ENCODE results near the gene KDF1. TPM values are rescaled to one million over a fixed set of nuclear protein-coding genes. Genes with fewer than 3 reads are reported as not detected.

Gene KDF1
- total RNA-seq, 1 experiment from 2014 or later: not detected

DNA sequence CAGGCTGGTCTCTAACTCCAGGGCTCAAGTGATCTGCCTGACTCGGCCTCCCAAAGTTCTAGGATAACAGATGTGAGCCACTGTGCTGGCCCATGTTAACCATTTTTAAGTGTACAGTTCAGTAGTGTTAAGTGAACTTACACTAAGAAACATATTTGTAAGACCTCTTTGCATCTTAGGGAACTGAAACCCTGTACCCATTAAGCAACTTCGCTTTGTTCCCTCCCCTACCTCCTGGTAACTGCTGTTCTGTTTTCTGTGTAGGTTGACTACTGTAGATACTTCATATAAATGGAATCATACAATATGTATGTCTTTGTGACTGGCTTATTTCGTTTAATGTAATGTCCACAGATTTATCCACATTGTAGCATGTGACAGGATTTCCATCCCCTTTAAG is 27.7 kb downstream of the KDF1 start:
- no peak for DNase-seq (ENCODE audit: low spot score)
- in situ Hi-C loops (cut with HindIII; ENCODE audit: low sequenced_read_pairs): no loop called here

DNA sequence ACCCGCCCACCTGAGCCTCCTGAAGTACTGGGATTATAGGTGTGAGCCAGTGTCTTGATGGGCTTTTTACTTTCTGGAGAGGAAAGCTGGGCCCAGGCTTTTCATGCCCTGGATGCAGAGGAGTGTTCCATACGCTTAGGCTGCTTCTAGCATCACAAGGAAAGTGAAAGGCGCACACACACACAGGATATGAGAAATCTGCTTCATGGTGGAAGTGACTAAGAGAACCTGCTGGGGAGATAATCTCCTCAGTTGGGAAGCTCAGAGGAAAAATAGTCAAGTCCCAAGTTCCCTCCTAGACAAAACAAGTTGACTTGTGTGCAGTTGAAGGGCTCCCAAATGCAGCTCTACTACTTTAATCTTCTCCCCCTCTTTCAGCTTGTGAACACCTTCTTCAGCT is 36.6 kb downstream of the KDF1 start:
- in situ Hi-C loops (cut with HindIII; ENCODE audit: low sequenced_read_pairs): no loop called here
- no peak for DNase-seq (ENCODE audit: low spot score)

DNA sequence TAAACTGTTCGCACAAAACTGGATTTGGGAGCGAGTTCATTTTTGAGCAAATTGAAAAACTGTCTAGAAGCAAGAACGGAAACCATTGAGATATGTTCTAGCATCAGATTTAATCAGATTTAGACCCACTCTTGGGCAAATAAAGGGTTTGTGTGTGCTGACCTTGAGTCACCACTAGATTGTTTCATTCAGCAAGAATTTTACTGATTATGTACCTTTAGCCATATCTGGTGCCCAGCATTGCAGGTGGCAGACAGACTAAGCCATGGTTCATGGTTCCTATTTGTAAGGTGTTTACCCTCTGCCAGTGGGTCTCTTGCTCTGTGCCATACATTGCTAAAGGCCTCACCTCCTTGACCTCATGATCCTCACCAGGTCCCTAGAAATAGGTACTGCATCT is 37.4 kb downstream of the KDF1 start:
- in situ Hi-C loops (cut with HindIII; ENCODE audit: low sequenced_read_pairs): no loop called here
- DNase-seq (ENCODE audit: low spot score): no peak

DNA sequence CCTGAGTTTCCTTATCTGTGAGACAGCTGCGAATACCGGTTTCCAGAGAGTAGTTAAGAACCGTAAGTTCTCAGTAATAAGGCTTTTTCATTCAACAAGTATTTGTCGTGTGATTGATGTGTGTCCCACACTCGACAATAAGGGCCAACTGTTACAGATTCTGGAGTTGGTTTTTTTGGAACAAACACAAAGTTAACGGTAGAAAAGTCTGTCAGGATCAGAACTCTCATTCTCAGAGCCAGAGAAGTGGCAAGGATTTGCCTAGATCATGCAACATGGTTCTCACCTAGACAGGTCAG is 37.9 kb downstream of the KDF1 start:
- in situ Hi-C loops (cut with HindIII; ENCODE audit: low sequenced_read_pairs): no loop called here
- DNase-seq (ENCODE audit: low spot score): no peak

DNA sequence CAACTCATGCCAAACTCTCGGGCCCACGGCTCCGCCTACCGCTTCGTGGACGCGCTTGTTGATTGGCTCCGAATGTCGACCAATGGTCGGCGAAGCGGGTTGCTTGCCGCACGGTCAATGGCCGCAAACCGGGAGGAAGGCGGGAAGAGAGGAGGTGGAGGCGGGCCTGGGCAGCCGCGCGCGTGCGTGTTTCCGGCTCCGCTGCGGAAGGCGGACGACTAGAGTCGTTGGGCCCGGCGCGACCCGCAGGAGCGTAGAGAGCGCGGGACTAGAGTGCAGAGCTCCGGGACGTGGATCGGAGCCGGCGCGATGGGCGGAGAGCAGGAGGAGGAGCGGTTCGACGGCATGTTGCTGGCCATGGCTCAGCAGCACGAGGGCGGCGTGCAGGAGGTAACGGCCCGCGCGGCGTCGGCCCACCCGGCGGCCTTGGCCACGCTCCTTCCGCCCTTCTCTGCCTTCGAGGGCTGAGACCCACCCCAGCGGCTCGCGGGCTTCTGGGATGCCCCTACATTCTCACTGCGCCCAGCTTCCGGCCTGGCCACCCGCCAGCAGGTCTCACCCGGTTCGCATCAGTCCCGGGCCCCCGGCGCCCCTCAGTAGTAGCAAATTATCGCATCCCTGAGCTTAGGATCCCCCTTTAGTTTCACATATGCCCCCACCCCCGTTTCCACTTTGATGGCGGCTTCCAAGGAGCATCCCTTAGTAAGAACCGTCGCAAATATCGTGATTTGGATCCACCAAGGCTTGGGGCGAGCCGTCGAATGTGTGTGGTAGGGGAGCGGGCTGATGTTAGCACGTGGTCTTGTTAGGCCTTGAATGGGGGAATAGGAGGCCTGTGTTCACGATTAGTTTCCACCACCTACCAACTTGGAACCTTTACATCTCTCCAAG is 38.5 kb downstream of the KDF1 start, which contains the start of gene NUDC:
TSS of gene NUDC (plus strand) at position 204 of the 891 bp plus-strand sequence. CDS start at position 310, 106 bp downstream.
- in situ Hi-C loops (cut with HindIII; ENCODE audit: low sequenced_read_pairs): no loop called here
- peak; percentile 99 for DNase-seq (ENCODE audit: low spot score)

DNA sequence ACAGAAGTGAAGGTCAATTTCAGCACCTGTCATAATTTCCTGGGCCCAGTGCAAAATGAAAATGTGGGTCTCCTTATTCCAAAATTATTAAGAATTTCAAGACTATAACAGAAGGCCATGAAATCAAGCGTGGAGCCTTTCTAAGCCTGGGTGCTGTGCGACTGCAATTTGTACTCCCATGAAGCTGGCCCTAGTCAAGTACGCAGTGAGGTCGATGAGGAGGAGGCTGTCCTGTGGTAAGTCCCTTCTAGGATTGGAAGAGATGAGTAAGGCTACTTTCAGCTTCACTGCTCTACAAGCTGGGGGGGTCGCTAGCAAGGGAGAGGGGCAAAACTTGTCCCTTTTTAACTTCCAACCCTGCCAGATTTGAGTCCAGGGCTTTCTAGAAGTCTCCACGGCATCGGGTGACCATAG is 39.1 kb downstream of the KDF1 start:
- in situ Hi-C loops (cut with HindIII; ENCODE audit: low sequenced_read_pairs): no loop called here
- DNase-seq (ENCODE audit: low spot score): no peak

DNA sequence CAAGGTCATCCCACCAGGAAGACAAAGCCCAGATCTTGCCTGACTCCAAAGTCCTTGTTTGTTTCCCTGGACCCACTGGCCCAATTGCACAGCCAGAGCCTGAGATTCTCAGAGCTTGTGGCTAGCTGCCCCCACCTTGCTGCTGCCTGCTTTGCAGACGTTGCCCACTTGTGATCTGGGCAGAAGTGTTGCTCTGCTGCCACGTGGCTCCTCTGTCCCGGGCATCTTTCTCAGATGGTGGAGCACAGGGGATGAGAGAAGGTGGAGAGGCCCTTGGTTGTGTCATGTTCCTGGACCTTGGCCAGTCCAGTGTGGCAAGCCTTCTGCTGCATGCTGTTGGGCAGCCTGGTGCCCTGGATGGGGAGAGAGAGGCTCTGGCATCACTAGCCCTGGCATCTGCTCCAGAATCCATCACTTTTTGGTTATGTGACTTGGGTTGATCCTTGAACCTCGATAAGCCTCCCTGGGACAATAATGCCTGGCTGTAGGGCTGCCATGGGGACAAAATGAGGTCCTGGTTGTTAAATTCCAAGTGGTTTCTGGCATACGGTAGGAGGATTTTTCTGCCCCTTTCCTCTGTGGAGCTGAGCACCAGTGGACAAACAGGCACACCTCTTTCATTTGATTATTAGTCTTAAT is 44.9 kb downstream of the KDF1 start:
- DNase-seq (ENCODE audit: low spot score): peak; percentile 74
- in situ Hi-C loops (cut with HindIII; ENCODE audit: low sequenced_read_pairs): no loop called here

DNA sequence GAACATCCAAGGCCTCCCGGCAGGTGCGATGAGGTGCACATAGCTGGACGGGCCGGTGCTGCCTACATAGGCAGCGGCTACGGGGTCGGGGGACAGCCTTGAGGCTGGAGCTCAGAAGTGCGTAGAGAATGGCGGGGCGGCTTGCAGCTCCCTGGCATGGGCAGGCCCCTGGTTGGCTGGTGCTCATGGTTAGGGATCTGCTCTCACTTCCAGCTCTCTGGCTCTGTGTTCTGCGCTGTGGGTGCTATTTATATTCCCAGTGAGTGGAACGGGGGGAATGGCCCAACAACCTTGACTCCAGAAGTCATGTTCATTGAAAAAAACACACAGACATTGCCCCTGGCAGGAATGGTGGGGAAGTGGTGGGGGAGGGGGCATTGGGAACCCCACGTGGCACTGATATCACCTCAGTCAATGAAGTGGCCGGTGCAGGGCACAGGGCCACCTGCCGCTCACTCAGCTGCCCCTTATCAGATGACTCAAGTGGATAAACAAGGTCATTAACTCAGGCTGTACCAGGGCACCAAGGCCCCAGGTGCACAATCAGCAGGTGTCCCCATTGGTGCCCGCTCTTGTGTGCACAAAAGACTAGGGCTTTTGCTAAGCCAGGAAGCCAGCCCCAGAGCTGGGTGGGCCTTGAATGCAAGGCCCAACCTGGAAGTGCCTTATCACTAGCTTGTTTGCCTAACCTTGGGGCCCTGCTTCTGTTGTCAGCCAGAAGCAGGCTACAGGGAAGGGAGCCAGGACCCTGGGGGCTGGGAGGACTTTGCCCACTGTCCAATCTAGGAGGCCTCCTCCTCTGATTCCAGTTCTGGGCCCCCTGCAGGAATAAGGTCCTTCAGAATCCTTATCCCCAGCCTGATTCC is 46.3 kb downstream of the KDF1 start, which contains the start of gene NR0B2:
TSS of gene NR0B2 (minus strand) at position 222 of the 866 bp plus-strand sequence. CDS start at position 187, 35 bp downstream.
- in situ Hi-C loops (cut with HindIII; ENCODE audit: low sequenced_read_pairs): no loop called here
- DNase-seq (ENCODE audit: low spot score): peak; percentile 64

DNA sequence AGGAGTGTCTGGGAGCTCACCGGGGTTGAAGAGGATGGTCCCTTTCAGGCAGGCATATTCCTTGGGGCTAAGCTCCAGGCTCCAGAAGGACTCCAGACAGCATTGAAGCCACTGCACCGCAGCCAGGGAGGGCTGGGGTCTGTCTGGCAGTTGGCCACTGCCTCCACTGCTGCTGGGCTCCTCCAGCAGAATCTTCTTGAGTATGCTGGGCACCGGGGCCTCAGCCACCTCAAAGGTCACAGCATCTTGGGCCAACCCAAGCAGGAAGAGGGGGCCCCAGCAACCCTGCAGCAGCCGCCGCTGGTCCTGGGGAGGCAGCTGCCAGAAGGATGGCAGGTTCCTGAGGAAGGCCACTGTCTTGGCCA is 46.9 kb downstream of the KDF1 start:
- in situ Hi-C loops (cut with HindIII; ENCODE audit: low sequenced_read_pairs): no loop called here
- no peak for DNase-seq (ENCODE audit: low spot score)

DNA sequence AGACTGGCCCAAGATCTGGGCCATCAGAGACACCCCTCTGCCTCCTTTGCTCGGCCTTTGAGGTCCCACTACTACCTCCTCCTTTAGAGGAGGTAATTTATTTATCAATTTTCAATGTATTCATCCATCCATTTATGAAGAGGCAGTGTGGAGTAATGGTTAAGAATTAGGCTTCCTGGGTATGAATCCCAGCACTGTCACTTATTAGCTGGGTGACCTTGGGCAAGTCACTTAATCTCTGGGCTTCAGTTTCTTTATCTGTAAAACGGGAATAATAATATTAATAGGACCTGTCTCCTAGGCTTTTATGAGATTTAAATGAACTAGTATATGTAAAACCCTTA is 48.1 kb downstream of the KDF1 start:
- in situ Hi-C loops (cut with HindIII; ENCODE audit: low sequenced_read_pairs): no loop called here
- no peak for DNase-seq (ENCODE audit: low spot score)

DNA sequence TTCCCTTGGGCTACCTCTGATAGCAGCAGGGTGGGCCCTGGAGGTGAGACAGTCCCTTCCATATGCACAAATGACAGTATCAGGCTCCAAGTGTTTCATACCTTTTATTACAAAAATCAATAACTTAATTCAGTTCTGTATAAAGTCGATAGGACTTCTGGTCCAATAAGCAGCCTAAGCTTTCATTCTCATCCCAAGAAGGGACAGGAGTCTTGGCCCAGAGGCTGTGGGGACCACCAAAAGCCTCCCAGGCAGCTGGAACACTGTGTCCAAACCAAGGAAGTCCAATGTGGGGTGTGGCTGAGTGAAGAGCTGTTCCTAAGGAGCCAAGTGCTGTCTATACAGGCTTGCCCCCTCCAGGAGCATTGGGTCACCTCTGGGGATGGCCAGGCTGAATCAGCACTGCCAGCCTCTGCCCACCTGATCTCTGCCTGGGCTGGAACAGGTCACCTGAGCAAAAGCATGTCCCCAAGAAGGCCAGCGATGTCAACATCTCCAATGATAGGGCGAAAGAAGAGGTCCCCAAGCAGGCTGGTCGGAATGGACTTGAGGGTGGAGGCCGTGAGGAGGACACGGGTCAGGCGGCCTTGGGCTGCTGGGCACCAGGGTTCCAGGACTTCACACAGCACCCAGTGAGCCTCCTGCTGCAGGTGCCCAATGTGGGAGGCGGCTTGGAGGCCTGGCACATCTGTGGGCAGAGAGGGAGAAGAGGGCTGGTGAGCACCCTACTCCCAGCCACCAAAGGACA is 48.7 kb downstream of the KDF1 start:
- in situ Hi-C loops (cut with HindIII; ENCODE audit: low sequenced_read_pairs): no loop called here
- DNase-seq (ENCODE audit: low spot score): no peak

DNA sequence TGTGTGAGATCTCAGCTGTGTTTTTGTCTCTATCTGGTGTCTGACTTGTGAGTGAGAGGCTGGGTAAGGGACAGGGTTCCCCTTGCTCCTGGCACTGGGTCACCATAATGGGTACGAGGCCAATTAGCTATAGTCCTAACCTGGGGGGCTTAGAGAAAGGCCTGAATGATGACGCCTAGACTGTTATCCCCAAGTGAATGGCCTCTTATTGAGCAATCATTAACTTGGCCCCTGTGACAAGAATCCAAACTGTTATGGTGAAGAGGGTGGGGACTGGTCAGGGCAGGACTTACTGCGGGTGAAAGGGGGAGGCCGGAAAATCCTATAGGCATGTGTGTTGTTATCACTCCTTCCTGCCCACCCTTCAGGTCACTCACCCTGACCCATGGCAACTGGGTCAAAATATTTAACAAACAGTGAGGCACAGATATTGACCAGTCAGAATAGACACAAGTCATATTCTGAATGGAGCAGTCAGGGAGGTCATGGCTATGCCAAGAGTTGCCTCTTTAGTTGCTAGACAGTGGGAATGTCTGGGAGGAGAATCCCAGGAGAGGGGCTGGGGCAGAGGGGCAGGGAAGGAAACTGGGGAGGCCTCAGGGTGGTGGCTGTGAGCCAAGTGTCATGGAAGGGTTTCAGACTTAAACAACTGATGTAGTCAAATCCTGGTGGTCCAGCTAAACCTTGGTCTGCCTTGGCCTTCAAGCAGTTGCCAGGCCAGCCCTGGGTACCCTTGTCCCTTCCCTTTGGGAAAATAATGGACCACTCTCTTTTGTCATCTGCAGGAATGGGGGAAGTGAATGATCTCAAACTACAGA is 49.7 kb downstream of the KDF1 start:
- no peak for DNase-seq (ENCODE audit: low spot score)
- in situ Hi-C loops (cut with HindIII; ENCODE audit: low sequenced_read_pairs): no loop called here

DNA sequence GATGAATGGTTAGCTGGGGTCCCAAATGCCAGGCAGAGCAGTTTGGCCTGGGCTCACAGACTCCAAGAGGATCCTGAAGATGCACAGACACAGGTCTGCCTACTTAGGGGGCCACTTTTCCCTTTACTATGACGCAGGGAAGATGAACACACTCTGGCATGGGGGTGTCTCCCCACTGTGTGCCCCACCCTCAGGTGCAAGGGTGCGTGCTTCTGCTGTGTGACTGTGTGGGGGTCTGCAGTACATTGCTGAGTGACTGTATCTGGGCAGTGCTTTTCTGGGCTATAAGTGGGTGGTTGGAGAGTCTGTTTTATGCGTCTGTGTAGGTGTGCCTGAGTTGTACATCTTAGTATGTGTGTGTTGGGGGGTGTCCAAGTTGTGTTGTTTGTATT is 50.3 kb downstream of the KDF1 start:
- no peak for DNase-seq (ENCODE audit: low spot score)
- in situ Hi-C loops (cut with HindIII; ENCODE audit: low sequenced_read_pairs): no loop called here

DNA sequence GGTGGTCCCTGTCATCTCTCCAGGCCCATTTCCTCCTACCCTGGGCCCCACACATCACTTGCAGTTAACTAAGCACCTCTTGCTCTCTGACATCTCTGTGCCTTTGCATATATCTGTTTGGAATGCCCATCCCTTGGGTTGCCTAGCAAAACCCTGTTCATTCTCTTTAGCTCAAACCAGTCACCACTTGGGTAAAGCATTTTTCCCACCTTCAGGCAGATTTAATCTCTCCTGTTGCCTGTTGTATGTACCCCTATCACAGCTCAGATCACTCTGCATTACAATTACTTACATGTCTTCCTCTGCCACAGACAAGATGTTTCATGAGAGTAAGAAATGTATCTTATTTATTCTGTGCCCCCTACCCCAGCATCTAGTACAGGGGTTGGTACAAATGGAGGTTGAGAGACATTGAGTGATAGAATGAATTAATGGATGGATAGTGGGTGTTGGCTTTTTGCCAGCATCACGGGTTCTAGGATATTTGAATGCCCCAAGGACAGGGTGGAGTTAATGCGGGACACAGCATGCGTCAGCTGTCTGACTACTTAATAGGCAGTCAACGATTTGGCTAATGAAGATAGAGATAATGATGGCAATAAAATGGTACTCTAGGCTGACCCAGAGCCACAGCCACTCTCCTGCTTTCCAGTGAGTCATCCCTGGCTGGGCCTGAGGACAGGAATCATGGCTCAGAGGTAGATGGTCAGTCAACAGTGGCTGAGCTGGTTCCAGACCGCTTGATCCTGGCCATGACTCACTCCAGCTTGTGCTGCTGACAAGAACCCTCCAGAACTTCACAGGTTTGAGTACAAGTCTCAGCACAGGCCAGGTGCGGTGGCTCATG is 53.0 kb downstream of the KDF1 start:
- in situ Hi-C loops (cut with HindIII; ENCODE audit: low sequenced_read_pairs): no loop called here
- DNase-seq (ENCODE audit: low spot score): no peak

DNA sequence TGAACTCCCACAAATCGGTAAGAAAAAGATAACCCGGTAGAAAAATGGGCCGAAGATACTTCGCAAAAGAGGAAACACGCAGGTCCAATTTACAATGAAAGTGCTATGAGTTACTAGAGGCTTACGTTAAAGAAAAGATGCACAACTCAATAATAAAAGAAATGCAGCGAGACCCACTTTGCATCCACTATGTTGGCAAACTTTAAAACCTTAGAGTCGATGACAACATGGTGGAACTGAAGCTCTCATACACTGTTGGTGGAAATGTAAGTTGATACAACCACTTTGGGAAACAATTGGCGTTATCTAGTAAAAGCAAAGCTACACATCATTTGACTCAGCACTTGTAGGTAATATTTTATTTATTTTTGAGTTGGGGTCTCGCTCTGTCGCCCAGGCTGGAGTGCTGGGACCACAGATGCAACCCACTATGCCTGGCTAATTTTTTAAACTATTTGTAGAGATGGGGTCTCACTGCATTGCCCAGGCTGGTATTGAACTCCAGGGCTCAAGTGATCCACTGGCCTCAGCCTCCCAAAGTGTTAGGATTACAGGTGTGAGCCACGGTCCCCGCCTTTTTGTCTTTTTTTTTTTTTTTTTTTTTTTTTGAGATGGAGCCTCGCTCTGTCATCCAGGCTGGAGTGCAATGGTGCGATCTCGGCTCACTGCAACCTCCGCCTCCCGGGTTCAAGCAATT is 59.3 kb downstream of the KDF1 start:
- in situ Hi-C loops (cut with HindIII; ENCODE audit: low sequenced_read_pairs): no loop called here
- DNase-seq (ENCODE audit: low spot score): no peak

DNA sequence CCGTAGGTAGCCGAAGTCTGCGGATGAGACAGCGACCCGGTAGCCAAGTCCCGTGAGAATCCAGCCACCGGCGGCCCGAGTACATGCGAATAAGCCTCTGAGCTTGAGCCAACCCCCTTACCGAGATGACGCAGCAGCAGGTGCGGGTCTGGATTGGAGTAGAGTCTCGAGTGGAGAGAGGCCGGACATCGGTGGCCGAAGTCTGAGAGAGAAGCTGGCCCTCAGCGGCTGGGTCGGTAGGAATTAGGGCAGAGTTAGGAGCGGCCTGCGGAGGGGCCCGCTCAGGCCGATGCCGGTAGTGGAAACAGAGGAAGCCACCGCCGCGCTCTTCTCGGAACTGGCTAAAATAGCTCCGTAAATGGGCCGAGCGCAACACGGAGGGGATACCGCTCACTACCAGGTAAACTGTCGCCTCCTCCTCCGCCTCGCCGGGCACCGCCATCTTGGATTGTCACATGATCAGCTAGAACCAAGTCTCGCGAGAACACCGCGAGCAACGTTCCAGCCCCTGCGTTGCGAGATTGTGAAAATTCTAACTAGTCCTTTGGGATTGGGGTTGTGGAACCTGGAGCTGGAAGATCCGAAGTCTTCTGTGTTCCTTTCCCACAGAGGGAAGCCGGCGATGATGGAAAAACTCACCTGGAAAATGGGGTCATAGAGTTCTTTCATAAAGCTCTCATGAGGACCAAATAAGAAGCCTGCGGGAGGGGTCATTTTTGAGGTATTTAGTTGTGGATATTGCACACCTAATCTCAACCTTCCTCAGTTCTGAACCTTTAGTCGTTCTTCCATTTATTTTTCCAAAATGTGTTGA is 60.1 kb downstream of the KDF1 start, which contains the start of gene GPATCH3:
TSS of gene GPATCH3 (minus strand) at position 467 of the 814 bp plus-strand sequence. CDS start at position 442, 25 bp downstream.
- peak; percentile 92 for DNase-seq (ENCODE audit: low spot score)
- in situ Hi-C loops (cut with HindIII; ENCODE audit: low sequenced_read_pairs): no loop called here

Data from G401 (cell line).